BE2C (cell line): Measurements from ENCODE around the gene PLCB4.

Source experiments
- DNase-seq: peaks from one replicate; pipeline ENCODE4 v3.0.0-alpha.2; 2020
- H3K27me3 ChIP-seq: fragments of 250-450 bp; sonication (Bioruptor Pico); 2 replicates; pipeline ENCODE4 v1.5.1; 2020; ENCODE audit warnings: mild to moderate bottlenecking
- H3K36me3 ChIP-seq: fragments of 250-450 bp; sonication (Bioruptor Pico); 2 replicates; pipeline ENCODE4 v1.5.1; 2020; ENCODE audit warnings: mild to moderate bottlenecking
- H3K4me1 ChIP-seq: fragments of 250-450 bp; sonication (Bioruptor Pico); 2 replicates; pipeline ENCODE4 v1.5.1; 2020
- H3K4me3 ChIP-seq: 2 replicates; pipeline ENCODE4 v1.5.1; 2011; ENCODE audit warnings: low read depth, low read length
- H3K9me3 ChIP-seq: fragments of 250-450 bp; sonication (Bioruptor Pico); 2 replicates; pipeline ENCODE4 v1.5.1; 2020
- CTCF ChIP-seq: IDR thresholded peaks from 2 replicates; pipeline ENCODE4 v1.5.1; 2012; ENCODE audit warnings: mild to moderate bottlenecking, low read depth, low read length

Gene PLCB4

GRCh38 chr20:9025011-9025410 lies 43.9 kb upstream of the PLCB4 start:
- H3K9me3 ChIP-seq = no peaks in the 10 kb centered on the region
- no peak for TF ChIP-seq CTCF
- H3K36me3 ChIP-seq = no peaks in the 10 kb centered on the region
- no peaks in the 10 kb centered on the region for H3K27me3 ChIP-seq
- no peak for DNase-seq
- peaks cover 12% of the 10 kb centered on the region for H3K4me1 ChIP-seq
- no peak overlapping the region for H3K4me3 ChIP-seq

GRCh38 chr20:9025643-9026042 lies 43.2 kb upstream of the PLCB4 start:
- no peaks in the 10 kb centered on the region for H3K36me3 ChIP-seq
- no peak for TF ChIP-seq CTCF
- no peak overlapping the region for H3K4me3 ChIP-seq
- DNase-seq = no peak
- no peaks in the 10 kb centered on the region for H3K27me3 ChIP-seq
- H3K9me3 ChIP-seq = no peaks in the 10 kb centered on the region
- peaks cover 12% of the 10 kb centered on the region for H3K4me1 ChIP-seq

GRCh38 chr20:9027626-9028025 lies 41.3 kb upstream of the PLCB4 start:
- Histone ChIP-seq H3K9me3 (no peaks in the 10 kb centered on the region), H3K4me1 (no peaks in the 10 kb centered on the region), H3K4me3 (no peak overlapping the region), H3K27me3 (no peaks in the 10 kb centered on the region), H3K36me3 (no peaks in the 10 kb centered on the region)
- no peak for TF ChIP-seq CTCF
- DNase-seq = no peak

- no peak for DNase-seq
- H3K9me3 ChIP-seq = no peaks in the 10 kb centered on the region
- H3K36me3 ChIP-seq = no peaks in the 10 kb centered on the region
- TF ChIP-seq CTCF = no peak
- no peaks in the 10 kb centered on the region for H3K27me3 ChIP-seq
- H3K4me1 ChIP-seq = no peaks in the 10 kb centered on the region
- no peak overlapping the region for H3K4me3 ChIP-seq
These were observed 40.5 kb upstream of the PLCB4 start for GRCh38 chr20:9028419-9028818.

GRCh38 chr20:9031991-9032390 lies 36.9 kb upstream of the PLCB4 start:
- Histone ChIP-seq H3K4me3 (no peak overlapping the region), H3K4me1 (no peaks in the 10 kb centered on the region), H3K27me3 (no peaks in the 10 kb centered on the region), H3K9me3 (no peaks in the 10 kb centered on the region), H3K36me3 (no peaks in the 10 kb centered on the region)
- no peak for TF ChIP-seq CTCF
- DNase-seq = no peak

GRCh38 chr20:9032758-9033157 lies 36.1 kb upstream of the PLCB4 start:
- H3K4me1 ChIP-seq = no peaks in the 10 kb centered on the region
- no peak for DNase-seq
- H3K27me3 ChIP-seq = no peaks in the 10 kb centered on the region
- no peak for TF ChIP-seq CTCF
- H3K36me3 ChIP-seq = no peaks in the 10 kb centered on the region
- no peaks in the 10 kb centered on the region for H3K9me3 ChIP-seq
- no peak overlapping the region for H3K4me3 ChIP-seq
